Measurements from ENCODE around the gene PLCB3. TPM values are rescaled to one million over a fixed set of nuclear protein-coding genes. Genes with fewer than 3 reads are reported as not detected.

PLCB3 gene
- total RNA-seq, 1 donor from 2014 or later = 5.6 TPM

GRCh38 chr11:64317961-64318765, 66.8 kb downstream of the PLCB3 start, which contains the start of gene PRDX5:
TSS of gene PRDX5 (plus strand) at chr11:64318121. CDS start at chr11:64318216, 95 bp downstream.

Small RNAs within 50 kb of the gene (small RNA-seq; reads per million reads assigned to genes)
- not detected for gene RF00019 (ENCODE audit: low replicate concordance)

Other genes starting within 250 kb of the PLCB3 start
- gene FLRT1, start 215.6 kb upstream of the PLCB3 start, total RNA-seq = 11.9 TPM
- gene MACROD1, start 85.4 kb upstream of the PLCB3 start, total RNA-seq = 13.5 TPM
- 86.4 TPM for gene STIP1, start 65.4 kb upstream of the PLCB3 start, total RNA-seq
- gene FERMT3, start 44.8 kb upstream of the PLCB3 start, total RNA-seq = 0.63 TPM
- 10.6 TPM for gene TRPT1, start 25.3 kb upstream of the PLCB3 start, total RNA-seq
- 19.7 TPM for gene NUDT22, start 25.3 kb upstream of the PLCB3 start, total RNA-seq
- 7.2 TPM for gene DNAJC4, start 21.0 kb upstream of the PLCB3 start, total RNA-seq
- gene VEGFB, start 16.9 kb upstream of the PLCB3 start, total RNA-seq = 17.5 TPM
- 17.8 TPM for gene FKBP2, start 10.4 kb upstream of the PLCB3 start, total RNA-seq
- 82.9 TPM for gene PPP1R14B, start 4.6 kb upstream of the PLCB3 start, total RNA-seq
- 32.9 TPM for gene BAD, start 33.1 kb downstream of the PLCB3 start, total RNA-seq
- gene GPR137, start 34.3 kb downstream of the PLCB3 start, total RNA-seq = 15.7 TPM
- gene KCNK4, start 39.8 kb downstream of the PLCB3 start, total RNA-seq = 5.3 TPM
- gene CATSPERZ, start 48.8 kb downstream of the PLCB3 start, total RNA-seq = 3.8 TPM
- 18.8 TPM for gene ESRRA, start 54.0 kb downstream of the PLCB3 start, total RNA-seq
- 49.1 TPM for gene TRMT112, start 66.0 kb downstream of the PLCB3 start, total RNA-seq
- gene PRDX5, start 66.6 kb downstream of the PLCB3 start, total RNA-seq = 82.3 TPM
- gene CCDC88B, start 88.7 kb downstream of the PLCB3 start, total RNA-seq = 1.6 TPM
- 13.1 TPM for gene RPS6KA4, start 107.6 kb downstream of the PLCB3 start, total RNA-seq

All from parietal lobe (tissue), 2 donors.